Stimulated activated CD8-positive, alpha-beta memory T cell treated with anti-CD3 and anti-CD28 coated beads, Interleukin-4, amount 100 ng/mL, for 48 hours (primary cell): ENCODE results near the gene FKBP10.
A peak's percentile ranks its signal among the peaks of the same experiment; 100 is the strongest.

Experiments
- DNase-seq: peaks from one replicate; pipeline ENCODE4 v3.0.0-alpha.2; 2020

Gene FKBP10

DNA sequence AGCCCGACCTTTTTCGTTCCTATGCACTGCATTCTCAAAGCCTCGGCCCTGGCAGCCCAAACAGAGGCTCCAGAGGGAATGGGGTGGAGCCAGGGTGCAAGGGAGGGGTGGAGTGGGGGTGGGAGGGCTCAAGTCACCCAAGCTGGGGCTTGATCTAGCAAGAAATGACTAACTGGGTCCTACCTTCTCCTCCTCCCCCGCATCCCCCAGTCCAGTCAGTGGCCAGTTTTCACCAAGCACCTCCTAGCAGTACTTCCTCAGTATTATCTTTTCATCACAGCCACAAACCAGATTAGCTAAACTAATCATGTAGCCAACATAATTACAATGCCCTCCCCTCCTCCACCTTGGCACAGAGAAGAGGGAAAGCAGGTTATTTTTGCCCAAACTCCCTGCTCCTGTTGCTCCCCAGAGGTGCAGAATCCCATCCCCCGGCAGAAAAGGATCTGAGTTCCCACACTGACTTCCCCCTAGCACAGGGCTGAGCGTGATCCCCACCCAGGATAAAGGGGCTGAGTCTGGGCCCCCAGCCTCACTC is 28.5 kb upstream of the FKBP10 start:
- DNase-seq: no peak

DNA sequence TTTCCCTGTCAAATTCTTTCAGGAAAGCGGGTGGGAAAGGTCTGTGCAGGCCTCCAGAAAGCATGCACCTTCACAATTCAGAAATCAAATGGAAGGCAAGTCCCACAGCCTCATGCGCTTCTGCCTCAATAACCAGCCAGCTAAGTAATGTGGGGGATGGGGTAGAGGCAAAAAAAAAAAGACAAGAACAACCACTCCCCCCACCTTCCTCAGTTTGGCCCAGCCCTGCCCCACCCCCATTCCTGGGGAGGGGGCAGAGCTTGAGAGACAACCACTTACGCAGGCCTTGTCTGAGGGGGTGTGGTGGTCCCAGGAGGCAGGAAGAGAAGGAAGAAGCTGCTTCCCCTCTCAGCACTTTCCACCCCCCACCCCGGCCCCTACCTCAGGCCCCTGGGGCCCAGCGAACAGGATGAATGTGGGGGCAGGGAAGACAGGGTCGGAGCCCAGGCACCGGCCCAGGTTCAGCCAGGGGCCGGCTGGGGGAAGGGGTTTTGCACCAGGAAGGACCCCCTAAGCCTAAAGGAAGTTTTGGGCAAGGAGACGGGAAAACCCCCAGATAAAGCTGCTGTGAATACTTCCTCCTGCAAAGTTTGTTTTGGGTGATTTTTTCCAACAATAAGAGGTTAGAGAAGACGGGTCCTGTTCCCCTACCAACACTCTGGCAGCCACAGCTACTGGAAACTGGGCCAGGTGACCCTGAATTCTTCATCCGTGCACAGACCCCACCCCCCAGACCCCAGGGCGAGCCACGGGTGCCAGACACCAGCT is 27.5 kb upstream of the FKBP10 start:
- DNase-seq: no peak

DNA sequence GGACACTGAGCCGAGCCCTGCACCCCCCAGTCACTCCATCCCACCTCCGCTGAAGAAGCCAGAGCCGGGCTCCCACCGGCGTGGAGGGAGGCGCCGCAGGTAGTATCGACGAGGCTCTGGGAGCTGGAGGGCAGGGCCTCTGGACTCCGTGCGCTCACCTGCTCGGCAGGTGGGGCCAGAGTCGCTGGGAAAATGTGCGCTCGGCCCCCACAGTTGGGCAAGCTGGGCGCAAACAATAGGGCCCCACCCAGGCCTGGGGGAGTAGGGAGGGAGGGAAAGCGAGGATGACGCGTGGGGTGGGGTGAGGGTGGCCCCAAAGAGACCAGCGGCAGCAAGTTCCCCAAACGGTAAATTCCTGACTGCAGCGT is 27.0 kb upstream of the FKBP10 start:
- DNase-seq: no peak

DNA sequence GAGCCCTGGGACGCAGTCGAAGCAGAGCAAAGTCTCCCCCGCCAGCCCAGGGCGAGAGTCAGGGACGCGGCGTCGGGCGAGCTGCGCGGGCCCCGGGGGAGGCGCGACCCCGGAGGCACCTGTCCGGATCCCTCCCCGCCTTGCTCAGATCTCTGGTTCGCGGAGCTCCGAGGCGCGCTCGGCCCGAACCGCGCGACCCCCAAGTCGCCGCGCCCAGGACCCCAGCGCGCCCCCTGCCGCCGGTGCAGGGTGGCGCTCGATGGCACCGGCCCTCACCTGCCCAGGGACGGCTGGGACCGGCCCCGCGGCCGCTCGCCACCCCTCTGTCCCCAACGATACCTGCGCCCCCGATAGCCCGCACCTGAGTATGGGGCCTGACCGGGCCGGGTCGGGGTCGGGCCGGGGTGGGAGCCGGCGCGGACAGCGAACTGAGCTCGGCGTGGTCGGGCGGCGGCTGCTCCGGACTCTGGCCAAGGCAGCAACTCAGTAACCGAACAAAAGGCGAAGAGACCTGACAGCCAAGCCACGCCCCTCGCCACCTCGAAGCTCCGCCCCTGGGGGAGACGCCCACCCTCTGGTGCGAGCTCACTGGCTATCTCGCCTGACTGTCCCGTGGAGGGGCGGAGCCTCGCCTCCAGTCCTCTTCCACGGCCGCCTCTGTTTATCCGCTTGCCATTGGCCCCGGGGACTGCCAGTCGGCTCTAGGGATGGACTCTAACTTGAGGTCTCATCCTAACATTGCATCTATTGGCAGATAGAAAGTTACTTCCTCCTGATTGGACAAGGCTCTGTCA is 26.4 kb upstream of the FKBP10 start, which contains the start of gene JUP:
Gene JUP (minus strand): TSS at position 485 of the 794 bp plus-strand sequence. CDS start 14,857 bp downstream, outside the sequence.
- DNase-seq: peak; percentile 97

DNA sequence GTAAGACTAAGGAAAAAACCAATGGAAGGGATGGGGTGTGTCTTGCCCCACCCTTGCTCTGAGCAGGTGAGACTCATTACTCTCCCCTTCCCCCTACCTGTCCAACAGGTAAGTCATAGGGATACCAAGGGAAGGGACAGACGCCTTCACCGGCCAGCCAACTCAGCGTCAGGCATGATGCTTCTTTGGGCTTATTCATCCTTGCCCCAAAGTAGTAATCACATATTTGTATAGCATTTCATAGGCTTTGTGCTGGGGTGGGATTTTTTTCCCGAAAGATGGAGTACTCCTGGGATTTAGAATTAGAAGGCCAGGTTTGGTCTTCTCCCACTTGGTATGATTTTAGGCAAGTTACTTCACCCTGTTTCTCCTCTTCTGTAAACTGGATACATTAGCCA is 25.8 kb upstream of the FKBP10 start:
- DNase-seq: no peak

DNA sequence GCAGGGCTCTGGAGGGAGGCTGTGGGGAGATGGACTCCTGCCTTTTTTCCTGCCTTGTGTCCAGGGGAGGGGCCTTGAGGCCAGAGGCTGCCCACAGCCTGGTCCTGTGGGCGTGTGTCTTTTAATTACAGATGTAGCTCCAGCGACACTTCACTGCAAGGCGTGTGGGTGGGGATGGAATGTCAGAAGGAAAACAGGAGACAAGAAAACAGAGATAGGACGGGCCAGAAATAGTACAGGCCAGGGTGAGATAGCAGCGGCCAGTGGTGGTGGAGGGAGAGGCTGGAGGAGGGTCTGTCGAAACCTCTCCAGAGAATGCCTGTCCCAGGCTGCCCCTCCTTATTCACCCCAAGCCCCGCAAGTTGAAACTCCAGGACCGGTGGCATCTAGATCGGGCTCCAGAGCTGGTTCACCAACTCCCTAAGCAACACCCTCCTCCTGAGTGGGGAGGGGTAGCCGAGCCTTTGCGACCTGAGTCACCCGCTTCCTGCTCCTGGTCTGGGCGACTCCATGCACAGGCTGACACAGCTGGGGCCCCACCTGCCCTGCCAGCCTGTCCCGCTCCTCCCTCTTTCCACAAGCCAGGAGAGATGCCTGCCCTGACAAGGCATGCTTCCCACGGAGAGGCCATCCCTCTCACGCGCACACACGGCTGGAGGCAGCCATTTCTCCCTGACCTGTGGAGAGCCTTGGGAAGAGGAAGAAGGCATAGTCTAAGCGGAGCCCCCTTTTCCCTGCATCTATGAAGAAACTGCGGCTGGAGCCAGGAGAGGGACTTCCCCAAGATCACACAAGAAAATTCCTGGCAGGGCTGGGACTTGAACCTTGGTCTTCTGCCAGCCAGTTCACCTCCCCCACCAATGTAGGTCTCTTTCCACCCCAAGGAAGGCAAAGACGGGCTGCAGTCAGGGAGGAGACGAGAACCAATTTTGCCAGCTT is 19.7 kb upstream of the FKBP10 start:
- no peak for DNase-seq

DNA sequence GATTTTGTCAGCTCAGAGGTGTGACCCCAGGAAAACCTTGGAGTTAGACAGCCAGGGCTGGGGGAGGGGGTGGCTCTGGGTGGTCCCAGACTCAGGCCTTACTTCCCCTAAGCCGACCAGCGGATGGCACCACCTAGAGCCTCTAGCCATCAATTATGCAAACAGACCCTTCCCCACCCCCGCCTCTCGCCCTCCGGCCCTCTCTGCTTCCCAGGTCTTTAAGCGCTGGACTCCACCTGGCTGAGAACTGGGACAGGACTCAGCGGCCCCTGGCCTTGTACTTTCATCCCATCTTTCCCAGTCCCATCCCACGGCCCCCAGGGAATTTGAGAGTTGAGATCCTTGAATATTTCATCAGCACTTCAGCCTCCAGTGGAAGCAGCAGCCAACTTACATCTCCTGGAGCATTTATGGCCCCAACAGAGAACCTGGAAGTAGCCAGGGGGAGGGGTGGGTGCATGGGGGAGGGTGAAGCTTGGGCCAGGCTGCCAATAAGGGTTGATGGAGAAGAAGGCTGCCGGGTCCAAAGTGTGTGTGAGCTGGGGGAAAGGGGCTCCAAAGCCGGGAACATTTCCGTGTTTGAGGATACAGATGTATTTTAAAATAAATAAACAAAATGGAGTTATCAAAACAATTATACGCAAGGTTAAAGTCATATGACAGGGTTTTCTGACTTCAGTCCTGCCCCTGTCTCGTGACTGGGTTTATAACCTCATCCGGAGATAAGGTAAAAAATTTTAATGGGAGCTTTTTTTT is 18.8 kb upstream of the FKBP10 start:
- no peak for DNase-seq

DNA sequence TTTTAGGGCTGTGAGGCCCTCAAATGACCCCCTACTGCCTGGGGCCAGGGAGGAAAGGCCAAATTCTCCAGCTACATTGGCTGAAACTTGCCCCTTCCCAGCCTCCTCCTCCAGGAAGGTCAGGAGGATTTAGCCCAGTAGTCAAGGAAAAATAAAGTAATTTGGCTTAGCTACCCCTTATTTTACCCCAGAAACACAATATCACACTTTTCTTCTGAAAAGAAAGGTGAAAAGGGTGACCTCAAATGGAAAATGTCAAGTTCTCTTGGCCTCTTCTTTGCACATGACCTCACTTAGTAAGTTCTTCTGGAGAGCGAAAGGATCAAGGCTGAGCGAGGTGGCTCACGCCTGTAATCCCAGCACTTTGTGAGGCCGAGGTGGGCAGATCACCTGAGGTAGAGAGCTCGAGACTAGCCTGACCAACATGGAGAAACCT is 18.2 kb upstream of the FKBP10 start:
- no peak for DNase-seq

DNA sequence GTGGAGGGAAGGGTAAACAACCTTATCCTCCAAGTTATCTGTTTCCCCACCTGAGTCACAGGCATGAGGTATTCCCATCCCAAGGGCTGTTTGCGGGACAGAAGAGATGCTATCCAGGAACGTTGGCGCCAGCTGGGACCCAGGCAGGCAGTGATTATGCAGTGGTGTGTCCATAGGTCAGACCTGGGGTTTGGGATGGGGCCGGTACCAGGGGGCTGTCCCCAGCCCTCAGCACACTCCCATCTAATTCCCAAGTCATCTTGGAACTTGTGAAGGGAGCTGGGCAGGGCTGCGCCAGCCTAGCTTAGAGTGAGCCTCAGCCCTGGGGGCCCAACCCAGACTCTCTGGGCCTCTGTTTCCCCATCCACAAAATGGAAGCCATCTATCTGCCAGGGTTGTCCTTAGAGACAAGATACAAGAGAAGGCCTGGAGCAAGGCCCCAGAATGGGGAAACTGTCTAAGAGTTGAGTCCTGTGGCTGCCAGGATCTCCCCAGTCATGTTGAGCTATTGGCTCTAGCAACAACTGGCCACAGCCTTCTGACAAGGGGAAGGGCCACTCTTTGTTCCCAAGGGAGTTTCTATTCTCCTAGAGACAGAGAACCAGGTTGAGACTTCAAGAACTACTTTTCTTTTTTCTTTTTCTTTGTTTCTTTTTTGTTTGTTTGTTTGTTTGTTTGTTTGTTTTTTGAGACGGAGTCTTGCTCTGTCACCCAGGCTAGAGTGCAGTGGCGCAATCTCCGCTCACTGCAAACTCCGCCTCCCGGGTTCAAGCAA is 16.5 kb upstream of the FKBP10 start:
- DNase-seq: no peak

DNA sequence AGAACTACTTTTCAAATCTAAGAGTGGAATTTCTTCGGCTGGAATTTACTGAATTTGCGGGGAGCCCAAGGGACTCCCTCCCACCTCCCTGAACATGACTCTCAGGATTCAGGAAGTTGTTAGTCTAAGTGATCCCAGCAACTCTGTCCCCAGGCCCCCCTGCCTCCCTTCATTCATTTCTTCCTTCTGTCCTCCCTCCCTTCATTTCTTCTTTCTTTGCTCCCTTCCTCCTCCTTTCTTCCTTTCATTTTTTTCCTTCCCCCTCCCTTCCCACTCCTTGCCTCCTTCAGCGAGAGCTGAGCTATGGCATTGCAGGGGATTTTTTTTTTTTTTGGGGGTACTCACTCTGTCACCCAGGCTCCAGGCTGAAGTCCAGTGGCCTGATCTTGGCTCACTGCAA is 15.4 kb upstream of the FKBP10 start:
- DNase-seq: no peak

DNA sequence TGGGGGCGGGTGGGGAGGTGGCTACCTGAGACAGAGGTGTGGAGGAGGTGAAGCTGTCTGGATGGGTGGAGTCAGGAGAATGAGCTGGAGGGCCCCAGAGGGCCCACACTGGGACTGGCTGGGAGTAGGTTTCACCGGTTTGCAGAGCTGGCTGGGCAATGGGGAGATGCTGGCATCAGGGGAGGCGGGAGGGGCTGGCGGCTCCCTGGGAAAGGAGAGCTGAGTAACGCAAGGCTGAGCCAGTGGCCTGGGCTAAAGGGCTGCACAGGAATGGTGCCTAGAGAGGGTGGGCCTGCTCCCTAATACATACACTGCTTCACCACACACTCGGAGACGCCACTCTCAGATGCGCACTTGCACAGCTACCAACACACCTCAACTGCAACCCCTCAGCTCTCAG is 13.4 kb upstream of the FKBP10 start:
- DNase-seq: no peak

DNA sequence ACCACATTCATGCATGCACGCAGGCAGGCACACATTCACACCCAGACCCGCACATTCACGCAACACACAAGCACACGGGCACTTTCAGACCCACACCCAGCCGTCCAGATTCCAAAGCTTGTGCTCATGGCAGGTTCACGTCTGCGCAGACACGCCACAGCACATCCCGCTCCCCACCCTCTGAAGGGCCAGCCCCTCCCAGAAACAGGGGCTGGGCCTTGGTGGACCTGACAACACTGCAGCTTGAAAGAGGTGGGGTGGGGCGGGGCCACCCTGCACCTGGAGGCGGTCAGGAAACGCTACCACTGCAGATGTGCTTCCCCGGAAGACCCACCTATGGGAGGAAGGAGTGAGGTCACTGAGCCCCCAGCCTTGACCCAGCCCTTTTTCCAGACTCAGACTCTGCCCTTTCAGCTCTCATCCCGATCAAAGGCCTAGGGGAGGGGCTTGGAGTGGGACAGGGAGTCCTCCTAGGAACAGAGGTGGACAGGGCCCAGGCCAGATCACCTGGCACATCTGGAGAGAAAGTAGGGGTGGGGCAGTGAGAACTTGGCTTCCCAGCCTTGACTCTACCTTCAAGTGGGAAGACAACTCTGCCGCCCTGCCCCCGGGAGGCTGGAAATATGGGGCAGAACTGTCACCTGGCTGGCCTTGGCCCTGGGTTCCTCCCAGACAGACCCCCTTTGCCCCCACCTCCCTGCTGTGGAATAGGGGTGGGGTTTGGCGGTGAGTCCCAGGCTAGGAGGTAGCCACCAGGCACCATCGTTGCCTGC is 12.0 kb upstream of the FKBP10 start:
- DNase-seq: no peak

DNA sequence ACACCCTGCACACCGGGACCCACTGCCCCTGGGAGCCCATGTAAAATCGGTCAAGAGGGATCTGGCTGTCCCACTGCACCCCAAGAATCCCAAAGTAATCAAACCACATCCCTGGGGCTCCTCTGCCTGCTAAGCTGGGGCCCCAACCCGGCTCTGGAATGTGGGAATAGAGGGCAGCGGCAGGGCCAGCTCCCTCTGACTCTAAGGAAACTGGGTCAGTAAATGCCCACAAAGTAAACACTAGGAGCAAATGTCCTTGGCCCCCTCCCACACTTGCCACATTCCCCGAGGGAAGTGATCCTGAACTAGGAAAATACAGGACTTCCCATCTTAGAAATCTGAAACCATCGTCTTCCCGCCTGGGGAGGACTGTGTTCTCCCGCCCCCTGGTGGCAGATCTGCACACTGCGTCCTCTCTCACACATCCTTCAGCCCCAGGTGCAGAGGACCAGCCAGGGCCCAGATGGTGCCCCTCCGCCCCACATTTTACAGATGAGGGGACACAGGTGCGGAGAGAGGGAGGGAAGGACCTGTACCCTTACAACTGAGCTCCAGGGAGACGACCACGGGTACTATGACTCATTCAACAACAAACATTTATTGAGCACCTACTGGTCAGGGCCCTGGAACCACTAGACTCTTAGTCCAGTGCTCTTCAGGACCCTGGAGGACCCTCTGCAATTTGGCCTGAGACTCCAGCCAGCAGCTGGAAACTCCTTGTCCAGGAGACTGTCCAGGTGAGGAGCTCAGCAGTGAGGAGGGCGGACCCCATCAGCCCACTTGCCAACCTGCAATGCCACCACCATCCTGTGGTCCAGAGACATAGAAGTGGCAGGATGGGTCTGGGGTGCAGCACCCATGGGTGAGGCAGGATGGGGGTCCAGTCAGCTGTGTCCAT is 11.2 kb upstream of the FKBP10 start:
- DNase-seq: peak; percentile 89

DNA sequence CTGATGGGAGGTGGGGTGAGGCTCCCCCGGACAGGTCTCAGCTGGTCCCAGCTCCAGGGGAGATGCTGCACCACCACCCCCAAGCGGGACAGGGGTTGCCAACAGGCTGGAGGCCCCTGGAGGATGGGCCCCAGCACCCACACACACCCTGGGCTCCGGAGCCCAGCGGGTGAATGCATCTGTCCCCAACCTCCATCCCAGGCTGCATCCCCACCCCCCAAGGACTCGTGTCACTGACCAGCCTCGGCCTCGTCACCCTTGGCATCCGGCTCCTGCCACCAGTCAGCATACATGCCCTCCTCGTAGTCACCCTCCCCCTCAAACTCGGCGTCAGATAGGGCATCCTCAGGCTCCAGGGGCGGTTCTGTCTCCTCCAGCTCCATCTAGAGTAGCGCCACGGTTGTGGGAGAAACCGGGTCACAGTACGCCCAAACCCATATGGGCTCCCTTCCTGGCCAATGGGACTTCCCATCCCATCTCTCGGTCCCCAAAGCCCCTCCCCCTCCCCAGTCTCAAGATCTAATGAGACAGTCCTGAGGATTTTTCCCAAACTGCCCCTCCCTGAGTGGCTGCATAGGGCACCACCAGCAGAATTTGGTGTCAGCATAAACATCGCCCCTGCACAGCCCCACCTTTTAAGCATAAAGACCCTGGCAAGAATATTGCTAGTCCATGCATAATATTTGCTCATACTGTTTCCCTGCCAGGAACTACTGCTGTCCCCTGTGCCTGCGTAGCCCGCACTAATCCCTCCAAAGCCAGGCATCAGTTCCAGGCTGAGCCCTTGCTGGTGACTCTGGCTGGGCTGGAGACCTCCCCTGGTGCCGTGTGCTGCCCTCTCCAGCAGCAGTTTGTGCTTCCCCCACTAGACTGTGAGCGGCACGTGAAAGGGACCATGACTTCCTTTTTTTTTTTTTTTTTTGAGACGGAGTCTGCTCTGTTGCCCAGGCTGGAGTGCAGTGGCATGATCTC is 9.5 kb upstream of the FKBP10 start:
- no peak for DNase-seq

DNA sequence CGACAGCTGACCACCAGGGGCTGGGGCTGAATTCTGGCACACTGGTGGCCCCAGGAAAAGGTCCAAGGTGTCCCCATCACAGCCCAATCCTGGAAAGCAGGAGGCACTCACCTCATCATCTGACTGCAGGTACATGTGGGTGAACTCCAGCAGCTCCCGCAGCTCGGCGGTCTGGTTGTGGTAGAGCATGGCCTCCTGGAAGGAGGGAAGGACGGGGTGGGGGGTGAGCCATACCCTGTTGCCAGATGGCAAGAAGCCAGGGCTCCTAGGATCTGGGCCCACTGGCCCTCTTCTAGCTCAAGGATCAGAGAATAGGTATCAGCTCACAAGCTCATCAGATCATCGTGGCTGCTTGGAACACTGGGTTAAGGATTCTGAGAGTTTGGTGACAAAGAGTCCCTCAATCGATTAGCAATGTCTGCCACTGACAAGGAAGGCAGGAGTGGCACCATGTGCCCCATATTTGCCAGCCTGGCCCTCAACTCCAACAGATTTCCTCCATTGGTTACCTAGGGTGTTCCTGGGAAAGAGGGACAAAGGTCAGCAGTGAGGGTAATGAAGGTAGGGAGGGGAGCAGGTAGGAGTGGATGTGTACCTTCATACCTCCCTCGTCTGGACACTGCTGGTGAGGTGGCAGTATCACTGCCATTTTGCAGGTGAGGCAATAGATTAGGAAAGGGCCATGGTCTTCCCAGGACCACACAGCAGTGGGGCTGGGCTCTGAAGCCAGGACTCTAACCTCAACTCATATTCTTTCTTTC is 5.9 kb upstream of the FKBP10 start:
- no peak for DNase-seq

DNA sequence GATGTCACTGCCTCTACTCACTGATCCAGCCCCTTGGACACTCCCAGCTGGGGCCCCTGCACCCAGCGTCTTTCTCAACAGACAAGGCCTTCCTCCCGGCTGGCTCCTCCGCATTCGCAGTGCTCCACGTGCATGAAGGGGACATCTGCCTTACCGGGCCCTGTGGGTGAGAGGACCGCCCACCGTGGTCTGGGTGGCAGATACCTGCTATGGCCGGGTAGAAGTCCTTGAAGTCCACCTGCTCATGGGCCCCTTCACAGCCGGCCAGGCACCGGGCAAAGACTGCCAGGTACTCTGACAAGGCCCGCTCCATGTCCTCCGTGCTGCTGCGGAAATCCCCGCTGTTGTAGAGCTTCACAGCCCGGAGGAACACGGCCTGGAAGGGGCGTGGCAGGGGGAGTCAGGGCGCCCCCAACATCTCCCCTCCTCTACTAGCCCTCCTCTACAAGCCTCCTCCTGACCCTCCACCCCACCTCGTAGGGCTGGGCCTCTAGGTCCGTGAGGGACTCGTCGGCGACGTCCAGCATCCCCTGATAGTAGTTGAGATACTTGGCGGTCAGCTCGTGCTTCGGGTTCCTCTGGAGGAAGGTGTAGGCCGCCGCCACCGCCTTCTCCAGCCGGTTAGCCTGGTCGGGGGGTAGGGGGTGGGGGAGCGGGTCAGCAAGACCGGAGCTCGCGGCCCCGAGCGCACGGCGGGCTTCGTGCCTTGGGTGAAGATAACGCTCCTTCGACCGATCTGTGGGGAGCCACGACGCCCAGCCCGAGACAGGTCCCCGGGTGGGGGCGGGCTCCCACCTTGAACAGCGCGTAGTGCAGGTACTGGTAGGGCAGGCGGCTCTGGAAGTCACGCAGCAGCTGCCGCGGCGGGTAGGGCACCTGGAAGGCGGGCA is 1.9 kb upstream of the FKBP10 start:
- peak; percentile 40 for DNase-seq
